Measurements from ENCODE around the gene SVOP.
A peak's percentile ranks its signal among the peaks of the same experiment; 100 is the strongest.
"Not testable (repeated sequence)": the region's sequence is repeated elsewhere in the genome, so short reads cannot be mapped to it uniquely, and the experiment has no call there.

The SVOP gene

GRCh38 chr12:108875280-108875679 is 145.6 kb downstream of the SVOP start:
- Mint-ChIP-seq H3K27ac (peak overlapping the region in 1 of 2 donors; percentile 53), H3K9me3 (no peaks in the 10 kb centered on the region), H3K4me1 (no peaks in the 10 kb centered on the region), H3K4me3 (no peak overlapping the region), H3K27me3 (peaks cover 8% of the 10 kb centered on the region)
- ATAC-seq, result no peak
- DNase-seq, result no peak

- Mint-ChIP-seq H3K9me3 (no peaks in the 10 kb centered on the region), H3K27ac (no peak overlapping the region), H3K4me3 (no peak overlapping the region), H3K4me1 (no peaks in the 10 kb centered on the region), H3K27me3 (no peaks in the 10 kb centered on the region)
- DNase-seq (no peak), ATAC-seq (no peak)
These were observed 152.1 kb downstream of the SVOP start for GRCh38 chr12:108868781-108869180.

- not testable (repeated sequence) for ATAC-seq, H3K27me3 Mint-ChIP-seq, H3K4me3 Mint-ChIP-seq, DNase-seq, H3K27ac Mint-ChIP-seq, H3K4me1 Mint-ChIP-seq, H3K9me3 Mint-ChIP-seq
These were observed 154.8 kb downstream of the SVOP start for GRCh38 chr12:108866083-108866482.

- DNase-seq, result no peak
These were observed 155.7 kb downstream of the SVOP start for GRCh38 chr12:108865169-108865568.

GRCh38 chr12:108862588-108862959 is 158.3 kb downstream of the SVOP start:
- no peak for DNase-seq
- Mint-ChIP-seq H3K9me3 (no peaks in the 10 kb centered on the region), H3K27me3 (no peaks in the 10 kb centered on the region), H3K27ac (no peak overlapping the region), H3K4me3 (no peak overlapping the region), H3K4me1 (peaks cover 17% of the 10 kb centered on the region)
- no peak for ATAC-seq

More at GRCh38 chr12:108865169-108865568, 155.7 kb downstream of the SVOP start:
- Mint-ChIP-seq H3K4me3 (no peak overlapping the region), H3K27me3 (no peaks in the 10 kb centered on the region), H3K27ac (peak overlapping the region in 1 of 2 donors; percentile 13), H3K4me1 (no peaks in the 10 kb centered on the region), H3K9me3 (no peaks in the 10 kb centered on the region)
- ATAC-seq, result no peak

- H3K27ac Mint-ChIP-seq, result no peak overlapping the region
- no peak for ATAC-seq
These were observed 158.8 kb downstream of the SVOP start for GRCh38 chr12:108861878-108862587.

DNA sequence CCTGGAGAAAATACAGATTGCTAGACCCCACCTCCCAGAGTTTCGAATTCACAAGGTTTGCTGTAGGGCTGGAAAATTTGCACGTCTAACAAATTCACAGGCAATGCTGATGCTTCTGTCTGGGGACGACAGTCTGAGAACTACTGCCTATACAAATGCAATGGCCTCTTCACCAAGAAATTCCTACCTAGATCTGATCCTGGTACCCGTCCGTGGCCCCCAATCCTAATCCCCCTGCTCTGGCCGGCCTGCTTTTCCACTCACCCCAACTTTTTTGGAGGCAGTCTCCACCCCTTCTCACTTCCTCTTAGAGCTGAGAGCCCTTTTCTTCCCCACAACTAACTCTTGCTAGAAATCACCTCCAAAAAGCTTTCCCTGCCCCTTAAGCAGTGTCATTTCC is 160.4 kb downstream of the SVOP start:
- no peak overlapping the region for H3K4me3 Mint-ChIP-seq
- ATAC-seq, result no peak
- no peaks in the 10 kb centered on the region for H3K27me3 Mint-ChIP-seq
- no peak overlapping the region for H3K27ac Mint-ChIP-seq
- no peaks in the 10 kb centered on the region for H3K9me3 Mint-ChIP-seq
- peaks cover 32% of the 10 kb centered on the region for H3K4me1 Mint-ChIP-seq
- DNase-seq, result no peak

More at GRCh38 chr12:108861878-108862587, 158.8 kb downstream of the SVOP start:
- no peaks in the 10 kb centered on the region for H3K27me3 Mint-ChIP-seq
- no peaks in the 10 kb centered on the region for H3K9me3 Mint-ChIP-seq
- no peak for DNase-seq
- peaks cover 17% of the 10 kb centered on the region for H3K4me1 Mint-ChIP-seq
- no peak overlapping the region for H3K4me3 Mint-ChIP-seq

- no peak for DNase-seq
- Mint-ChIP-seq H3K9me3 (peaks cover 5% of the 10 kb centered on the region in 2 donors), H3K4me1 (peaks cover 36% of the 10 kb centered on the region), H3K4me3 (no peak overlapping the region), H3K27ac (no peak overlapping the region), H3K27me3 (no peaks in the 10 kb centered on the region)
- no peak for ATAC-seq
These were observed 161.0 kb downstream of the SVOP start for GRCh38 chr12:108859923-108860291.

DNA sequence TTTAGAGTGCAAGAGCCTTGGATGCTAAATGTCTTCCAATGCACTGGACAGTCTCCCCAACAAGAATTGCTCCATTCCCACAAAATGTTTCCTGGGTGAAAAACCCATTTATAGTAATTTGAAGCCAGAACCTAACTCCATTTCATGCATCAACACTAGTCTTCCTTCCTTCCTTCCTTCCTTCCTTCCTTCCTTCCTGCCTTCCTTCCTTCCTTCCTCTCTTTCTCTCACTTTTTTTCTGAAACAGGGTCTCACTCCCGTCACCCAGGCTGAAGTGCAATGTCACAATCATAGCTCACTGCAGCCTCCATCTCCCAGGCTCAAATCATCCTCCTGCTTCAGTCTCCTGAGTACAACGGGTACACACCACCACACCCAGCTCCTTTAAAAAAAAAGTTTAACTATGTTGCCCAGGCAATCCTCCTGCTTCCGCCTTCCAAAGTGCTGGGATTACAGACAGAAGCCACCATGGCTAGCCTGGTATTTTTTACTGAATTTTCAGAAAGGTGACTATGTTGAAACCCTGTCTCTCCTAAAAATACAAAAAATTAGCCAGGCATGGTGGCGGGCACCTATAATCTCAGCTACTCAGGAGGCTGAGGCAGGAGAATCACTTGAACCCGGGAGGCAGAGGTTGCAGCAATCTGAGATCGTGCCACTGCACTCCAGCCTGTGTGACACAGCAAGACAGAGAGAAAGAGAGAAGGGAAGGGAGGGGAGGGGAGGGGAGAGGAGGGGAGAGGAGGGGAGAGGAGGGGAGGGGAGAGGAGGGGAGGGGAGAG is 161.5 kb downstream of the SVOP start:
- Mint-ChIP-seq H3K4me3 (peak overlapping the region; percentile 91 to 93), H3K4me1 (peaks cover 40% of the 10 kb centered on the region)
- not testable (repeated sequence) for ATAC-seq, H3K27me3 Mint-ChIP-seq, DNase-seq, H3K27ac Mint-ChIP-seq, H3K9me3 Mint-ChIP-seq

DNA sequence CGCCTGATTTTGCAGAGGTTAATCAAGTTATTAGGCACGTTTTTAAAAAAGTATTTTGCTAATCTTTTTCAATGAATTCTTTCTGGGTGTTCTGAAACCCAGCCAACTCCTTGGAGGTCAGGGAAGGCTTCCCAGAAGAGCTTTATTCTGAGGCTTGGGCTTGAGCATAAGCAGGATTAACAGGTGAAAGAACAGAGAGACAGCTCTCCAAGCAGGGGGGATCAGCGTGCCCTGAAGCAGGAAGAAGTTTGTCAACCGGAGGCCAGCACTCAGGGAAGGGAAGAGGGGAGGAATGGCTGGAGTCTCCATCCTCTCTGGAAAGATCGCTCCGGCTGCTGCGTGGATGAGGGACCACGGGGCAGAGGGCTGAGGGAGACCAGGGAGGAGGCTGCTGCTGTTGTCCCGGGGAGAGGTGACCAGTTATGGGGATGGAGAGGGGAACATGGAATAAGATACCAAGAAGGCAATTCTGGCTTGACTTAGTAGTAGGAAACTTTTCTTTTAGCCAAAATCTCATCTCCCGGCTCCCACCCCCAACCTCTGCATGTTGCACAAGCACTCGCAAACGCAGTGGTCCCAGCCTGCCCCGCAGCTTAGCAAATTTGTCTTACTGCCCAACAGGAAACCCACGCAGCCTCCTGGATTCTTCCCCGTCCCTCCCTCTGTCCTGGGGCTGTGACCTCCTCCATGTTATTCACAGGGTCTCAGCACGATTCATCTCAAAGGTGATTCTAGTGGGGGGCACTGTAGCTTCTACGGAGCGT is 162.4 kb downstream of the SVOP start:
- DNase-seq (peak in 1 of 2 donors; percentile 5), ATAC-seq (no peak)
- Mint-ChIP-seq H3K27ac (peak overlapping the region; percentile 95 to 99), H3K27me3 (no peaks in the 10 kb centered on the region), H3K4me1 (peaks cover 46% of the 10 kb centered on the region), H3K4me3 (peak overlapping the region; percentile 91 to 93), H3K9me3 (peaks cover 5 to 6% of the 10 kb centered on the region in 2 donors)
